Stomach smooth muscle (tissue), 2 donors: Measurements from ENCODE around the gene DMBT1.

Experiments used
- H3K27ac ChIP-seq: one replicate; pipeline ENCODE4 v1.7.0; 2013; ENCODE audit warnings: mild to moderate bottlenecking, low read length, inconsistent platforms
- H3K27me3 ChIP-seq, 2 donors: one replicate each; pipeline ENCODE4 v1.7.0; 2013; ENCODE audit warnings: low read length in 2 of 2; ENCODE audit not compliant: insufficient read depth in 2 of 2, control insufficient read depth in 1 of 2
- H3K36me3 ChIP-seq, 2 donors: one replicate each; pipeline ENCODE4 v1.7.0; 2013; ENCODE audit warnings: low read length in 2 of 2; ENCODE audit not compliant: control insufficient read depth in 2 of 2, insufficient read depth in 2 of 2
- H3K4me1 ChIP-seq: one replicate; pipeline ENCODE4 v1.7.0; 2013; ENCODE audit warnings: low read length; ENCODE audit not compliant: control insufficient read depth, insufficient read depth
- H3K4me3 ChIP-seq, 2 donors: one replicate each; pipeline ENCODE4 v1.7.0; 2013; ENCODE audit warnings: low read length in 2 of 2
- H3K9ac ChIP-seq, 2 donors: one replicate each; pipeline ENCODE4 v1.7.0; 2013; ENCODE audit warnings: low read length in 2 of 2, mild to moderate bottlenecking in 1 of 2
- H3K9me3 ChIP-seq, 2 donors: one replicate each; pipeline ENCODE4 v1.7.0; 2013; ENCODE audit warnings: low read length in 2 of 2; ENCODE audit not compliant: control insufficient read depth in 2 of 2
- donor health status: healthy.
- donor health status: Pancreatic carcinoma.

DMBT1 gene

GRCh38 chr10:122671355-122671754 lies 110.8 kb downstream of the DMBT1 start:
- H3K9me3 ChIP-seq, result no peaks in the 10 kb centered on the region
- no peaks in the 10 kb centered on the region for H3K27me3 ChIP-seq
- no peak overlapping the region for H3K9ac ChIP-seq
- H3K4me3 ChIP-seq, result no peak overlapping the region
- no peaks in the 10 kb centered on the region for H3K36me3 ChIP-seq
- H3K4me1 ChIP-seq, result peaks cover 5% of the 10 kb centered on the region
- H3K27ac ChIP-seq, result no peak overlapping the region

- H3K36me3 ChIP-seq, result no peaks in the 10 kb centered on the region
- H3K4me3 ChIP-seq, result no peak overlapping the region
- no peak overlapping the region for H3K27ac ChIP-seq
- H3K4me1 ChIP-seq, result peaks cover 5% of the 10 kb centered on the region
- no peak overlapping the region for H3K9ac ChIP-seq
- H3K27me3 ChIP-seq, result no peaks in the 10 kb centered on the region
- H3K9me3 ChIP-seq, result no peaks in the 10 kb centered on the region
These were observed 112.1 kb downstream of the DMBT1 start for GRCh38 chr10:122672655-122673054.

GRCh38 chr10:122673269-122673668 lies 112.7 kb downstream of the DMBT1 start:
- no peak overlapping the region for H3K27ac ChIP-seq
- no peak overlapping the region for H3K9ac ChIP-seq
- H3K27me3 ChIP-seq, result no peaks in the 10 kb centered on the region
- peaks cover 5% of the 10 kb centered on the region for H3K4me1 ChIP-seq
- no peaks in the 10 kb centered on the region for H3K36me3 ChIP-seq
- H3K9me3 ChIP-seq, result no peaks in the 10 kb centered on the region
- no peak overlapping the region for H3K4me3 ChIP-seq

- Histone ChIP-seq H3K9ac (no peak overlapping the region), H3K36me3 (no peaks in the 10 kb centered on the region), H3K4me3 (no peak overlapping the region), H3K27ac (no peak overlapping the region), H3K9me3 (no peaks in the 10 kb centered on the region), H3K4me1 (peaks cover 5% of the 10 kb centered on the region), H3K27me3 (peaks cover 0 to 1% of the 10 kb centered on the region in 2 donors)
These were observed 113.2 kb downstream of the DMBT1 start for GRCh38 chr10:122673731-122674130.

- no peak overlapping the region for H3K9ac ChIP-seq
- H3K36me3 ChIP-seq, result no peaks in the 10 kb centered on the region
- no peaks in the 10 kb centered on the region for H3K9me3 ChIP-seq
- H3K27ac ChIP-seq, result no peak overlapping the region
- H3K27me3 ChIP-seq, result peaks cover 0 to 4% of the 10 kb centered on the region in 2 donors
- H3K4me3 ChIP-seq, result no peak overlapping the region
- H3K4me1 ChIP-seq, result peaks cover 5% of the 10 kb centered on the region
These were observed 114.2 kb downstream of the DMBT1 start for GRCh38 chr10:122674781-122675180.

- no peaks in the 10 kb centered on the region for H3K36me3 ChIP-seq
- H3K4me1 ChIP-seq, result peaks cover 5% of the 10 kb centered on the region
- no peak overlapping the region for H3K27ac ChIP-seq
- H3K9ac ChIP-seq, result no peak overlapping the region
- H3K27me3 ChIP-seq, result peaks cover 0 to 4% of the 10 kb centered on the region in 2 donors
- no peaks in the 10 kb centered on the region for H3K9me3 ChIP-seq
- no peak overlapping the region for H3K4me3 ChIP-seq
These were observed 114.7 kb downstream of the DMBT1 start for GRCh38 chr10:122675278-122675677.

GRCh38 chr10:122678266-122678665 lies 117.7 kb downstream of the DMBT1 start:
- Histone ChIP-seq H3K27ac (no peak overlapping the region), H3K4me3 (no peak overlapping the region), H3K9me3 (no peaks in the 10 kb centered on the region), H3K4me1 (peaks cover 5% of the 10 kb centered on the region), H3K9ac (no peak overlapping the region), H3K36me3 (no peaks in the 10 kb centered on the region), H3K27me3 (peaks cover 0 to 6% of the 10 kb centered on the region in 2 donors)

GRCh38 chr10:122682522-122682921 lies 122.0 kb downstream of the DMBT1 start:
- H3K4me1 ChIP-seq, result no peaks in the 10 kb centered on the region
- no peak overlapping the region for H3K4me3 ChIP-seq
- no peak overlapping the region for H3K27ac ChIP-seq
- no peaks in the 10 kb centered on the region for H3K36me3 ChIP-seq
- H3K9me3 ChIP-seq, result no peaks in the 10 kb centered on the region
- H3K27me3 ChIP-seq, result peaks cover 0 to 12% of the 10 kb centered on the region in 2 donors
- H3K9ac ChIP-seq, result no peak overlapping the region

GRCh38 chr10:122688293-122688989 lies 127.9 kb downstream of the DMBT1 start:
- Histone ChIP-seq H3K9ac (no peak overlapping the region), H3K27me3 (peaks cover 0 to 4% of the 10 kb centered on the region in 2 donors), H3K4me1 (peaks cover 3% of the 10 kb centered on the region), H3K27ac (peak overlapping the region; percentile 18), H3K36me3 (no peaks in the 10 kb centered on the region), H3K9me3 (no peaks in the 10 kb centered on the region), H3K4me3 (no peak overlapping the region)

- Histone ChIP-seq H3K9ac (no peak overlapping the region), H3K9me3 (no peaks in the 10 kb centered on the region), H3K27me3 (peaks cover 0 to 1% of the 10 kb centered on the region in 2 donors), H3K4me1 (peaks cover 3% of the 10 kb centered on the region), H3K36me3 (no peaks in the 10 kb centered on the region), H3K27ac (peak overlapping the region; percentile 18), H3K4me3 (no peak overlapping the region)
These were observed 128.7 kb downstream of the DMBT1 start for GRCh38 chr10:122689146-122689820.

GRCh38 chr10:122692744-122693143 lies 132.2 kb downstream of the DMBT1 start:
- no peak overlapping the region for H3K9ac ChIP-seq
- H3K4me3 ChIP-seq, result no peak overlapping the region
- H3K4me1 ChIP-seq, result peaks cover 3% of the 10 kb centered on the region
- H3K27me3 ChIP-seq, result peaks cover 0 to 8% of the 10 kb centered on the region in 2 donors
- H3K27ac ChIP-seq, result no peak overlapping the region
- no peaks in the 10 kb centered on the region for H3K9me3 ChIP-seq
- H3K36me3 ChIP-seq, result no peaks in the 10 kb centered on the region
